KMS-11 (cell line): Measurements from ENCODE around the gene GPR142.

Experiments
- H2AFZ ChIP-seq: fragments of 200-600 bp; sonication (generic); 2 replicates; pipeline ENCODE4 v1.6.1; 2016; ENCODE audit warnings: antibody characterized with exemption, mixed run types, low read depth
- H3K27ac ChIP-seq: fragments of 200-600 bp; sonication (generic); 2 replicates; pipeline ENCODE4 v1.6.1; 2016; ENCODE audit warnings: mild to moderate bottlenecking, mixed run types
- H3K27me3 ChIP-seq: fragments of 200-600 bp; sonication (generic); 2 replicates; pipeline ENCODE4 v1.6.1; 2017; ENCODE audit warnings: mild to moderate bottlenecking, low read depth, mixed run types, moderate library complexity; ENCODE audit not compliant: insufficient read depth
- H3K36me3 ChIP-seq: fragments of 200-600 bp; sonication (generic); 2 replicates; pipeline ENCODE4 v1.6.1; 2017; ENCODE audit warnings: mild to moderate bottlenecking, mixed run types; ENCODE audit not compliant: insufficient read depth
- H3K4me1 ChIP-seq: fragments of 200-600 bp; sonication (generic); 2 replicates; pipeline ENCODE4 v1.6.1; 2016; ENCODE audit warnings: mild to moderate bottlenecking, low read depth, mixed run types; ENCODE audit not compliant: poor library complexity, severe bottlenecking
- H3K4me2 ChIP-seq: fragments of 200-600 bp; sonication (generic); 2 replicates; pipeline ENCODE4 v1.7.0; 2016; ENCODE audit warnings: mild to moderate bottlenecking, mixed run types
- H3K4me3 ChIP-seq: fragments of 200-600 bp; sonication (generic); IDR thresholded peaks from 2 replicates; pipeline ENCODE4 v1.6.1; 2017; ENCODE audit warnings: low read depth, low read length, mixed read lengths; ENCODE audit not compliant: insufficient read depth
- H3K79me2 ChIP-seq: fragments of 200-600 bp; sonication (generic); 2 replicates; pipeline ENCODE4 v1.6.1; 2016; ENCODE audit warnings: low read depth, mixed run types; ENCODE audit not compliant: insufficient read depth
- H3K9ac ChIP-seq: fragments of 200-600 bp; sonication (generic); 2 replicates; pipeline ENCODE4 v1.6.1; 2016; ENCODE audit warnings: mild to moderate bottlenecking, mixed run types
- H4K20me1 ChIP-seq: fragments of 200-600 bp; sonication (generic); 2 replicates; pipeline ENCODE4 v1.6.1; 2016; ENCODE audit warnings: mild to moderate bottlenecking, mixed run types; ENCODE audit not compliant: insufficient read depth
- CTCF ChIP-seq: fragments of 200-600 bp; sonication (generic); conservative IDR thresholded peaks from 2 replicates; pipeline ENCODE4 v1.6.1; 2017; ENCODE audit warnings: low read depth, mild to moderate bottlenecking, antibody characterized with exemption, low read length, moderate library complexity, mixed read lengths

GPR142 gene

GRCh38 chr17:74367206-74367605 lies at the start of gene GPR142:
Gene GPR142, plus strand, starts transcription at chr17:74367506. Its CDS starts 2,035 bp downstream, at chr17:74369541.
- Histone ChIP-seq H3K4me3 (no peak within 1 kb of the TSS), H3K36me3 (no peaks in the 10 kb centered on the region), H4K20me1 (no peaks in the 10 kb centered on the region), H3K4me2 (no peak within 1 kb of the TSS), H3K9ac (no peak within 1 kb of the TSS), H3K4me1 (no peaks in the 10 kb centered on the region), H3K27me3 (peaks cover 29% of the 10 kb centered on the region), H3K79me2 (no peaks in the 10 kb centered on the region), H2AFZ (no peak within 1 kb of the TSS), H3K27ac (no peak within 1 kb of the TSS)
- TF ChIP-seq CTCF: no peak

- Histone ChIP-seq H3K79me2 (no peaks in the 10 kb centered on the region), H2AFZ (no peak overlapping the region), H3K27ac (no peak overlapping the region), H3K36me3 (no peaks in the 10 kb centered on the region), H3K4me1 (no peaks in the 10 kb centered on the region), H3K9ac (no peak overlapping the region), H3K27me3 (peaks cover 53% of the 10 kb centered on the region; the same call in 1 of the 2 replicates), H4K20me1 (no peaks in the 10 kb centered on the region), H3K4me2 (no peak overlapping the region), H3K4me3 (no peak overlapping the region)
- TF ChIP-seq CTCF: no peak
These were observed 48.9 kb upstream of the GPR142 start for GRCh38 chr17:74318391-74318790.

- H2AFZ ChIP-seq: no peak overlapping the region
- TF ChIP-seq CTCF: no peak
- H3K4me3 ChIP-seq: no peak overlapping the region
- H3K36me3 ChIP-seq: no peaks in the 10 kb centered on the region
- no peaks in the 10 kb centered on the region for H3K4me1 ChIP-seq
- no peaks in the 10 kb centered on the region for H4K20me1 ChIP-seq
- H3K9ac ChIP-seq: no peak overlapping the region
- H3K79me2 ChIP-seq: no peaks in the 10 kb centered on the region
- H3K27ac ChIP-seq: no peak overlapping the region
- peaks cover 59% of the 10 kb centered on the region; the same call in 1 of the 2 replicates for H3K27me3 ChIP-seq
- H3K4me2 ChIP-seq: no peak overlapping the region
These were observed 42.8 kb upstream of the GPR142 start for GRCh38 chr17:74324521-74324920.

- H3K4me1 ChIP-seq: no peaks in the 10 kb centered on the region
- no peak overlapping the region for H3K27ac ChIP-seq
- H3K27me3 ChIP-seq: peaks cover 64% of the 10 kb centered on the region; the same call in 1 of the 2 replicates
- H3K4me3 ChIP-seq: no peak overlapping the region
- no peaks in the 10 kb centered on the region for H3K79me2 ChIP-seq
- H3K9ac ChIP-seq: no peak overlapping the region
- H4K20me1 ChIP-seq: no peaks in the 10 kb centered on the region
- H2AFZ ChIP-seq: no peak overlapping the region
- no peak overlapping the region for H3K4me2 ChIP-seq
- TF ChIP-seq CTCF: no peak
- H3K36me3 ChIP-seq: no peaks in the 10 kb centered on the region
These were observed 41.9 kb upstream of the GPR142 start for GRCh38 chr17:74325376-74325742.
